Right renal pelvis (tissue), 4 donors: ENCODE data around the gene HS6ST1. TPM values are rescaled to one million over a fixed set of nuclear protein-coding genes. Genes with fewer than 3 reads are reported as not detected.

Source experiments
- DNase-seq, 4 donors: peaks; one replicate each; pipeline ENCODE4 v3.0.0-alpha.2; 2013; ENCODE audit warnings: low read depth in 4 of 4, low spot score in 3 of 4, missing footprints in 1 of 4
- polyA plus RNA-seq, 4 donors: library from polyadenylated mRNA; unstranded; fragments of 120-200 nt; gene quantifications; one replicate each; pipeline ENCODE4 v1.2.1, GENCODE V29; 2013; ENCODE audit not compliant: insufficient read length in 4 of 4

Gene HS6ST1
- polyA plus RNA-seq, 4 donors, result 86.5 to 111 (median 90.6) TPM

DNA sequence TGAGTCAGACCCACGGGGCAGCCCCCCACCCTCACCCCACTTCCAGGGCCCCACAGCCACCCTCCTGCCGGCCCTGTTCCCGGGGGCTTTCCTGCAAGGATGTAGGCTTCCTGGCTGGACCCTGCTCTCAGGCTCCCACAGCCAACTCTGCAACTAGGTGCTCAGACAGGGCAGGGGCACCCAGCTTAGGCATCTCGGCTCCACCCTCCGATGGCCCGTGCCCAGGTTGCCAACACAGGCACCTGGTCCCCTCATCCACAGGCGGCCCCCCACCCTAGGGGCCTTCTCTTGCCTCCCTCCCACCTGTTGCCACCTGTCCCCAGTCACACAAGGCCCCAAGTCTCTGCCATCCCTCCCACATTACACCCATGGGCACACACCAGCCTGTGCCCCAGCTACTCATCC, 34.6 kb downstream of the HS6ST1 start:
- no peak for DNase-seq

DNA sequence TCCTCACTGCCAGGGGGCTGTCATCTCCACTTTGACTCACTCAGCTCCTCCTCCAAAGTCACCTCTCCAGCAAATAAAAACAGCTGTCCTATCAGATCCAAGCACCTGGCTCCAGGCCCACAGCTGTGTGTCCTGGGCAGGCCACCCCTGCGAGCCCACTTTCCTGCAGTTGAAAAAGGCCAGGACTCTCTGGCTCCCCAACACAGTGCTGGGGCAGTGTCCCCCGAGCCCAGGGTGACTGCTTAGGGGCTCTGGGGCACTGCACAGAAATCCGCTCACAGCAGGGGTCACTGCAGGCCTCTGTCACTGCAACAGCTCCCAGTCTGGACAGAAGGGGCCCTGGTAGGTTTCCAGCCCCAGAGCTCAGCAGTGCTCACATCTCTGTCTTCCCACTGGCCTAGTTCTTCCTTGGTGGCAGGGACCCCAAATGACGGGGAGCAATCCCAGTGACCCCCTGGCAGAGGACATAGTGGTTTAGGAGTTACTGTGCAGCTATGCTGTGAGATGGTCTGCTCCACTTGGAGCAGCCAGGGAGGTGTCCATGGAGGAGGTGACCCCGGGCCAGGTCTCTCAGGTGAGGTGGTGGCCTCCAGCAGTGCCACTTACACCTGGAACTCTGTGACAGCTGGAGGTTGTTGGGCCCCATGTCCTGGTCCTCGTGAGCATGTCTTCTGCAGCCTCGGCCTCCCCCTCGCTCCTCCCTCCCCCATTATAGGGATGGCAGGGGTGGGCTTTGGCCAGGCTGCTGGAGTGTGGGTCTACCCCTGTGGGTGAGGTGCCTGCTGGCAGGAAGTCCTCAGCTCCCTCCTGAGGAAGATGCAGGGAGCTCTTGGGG, 35.5 kb downstream of the HS6ST1 start:
- DNase-seq, result no peak

- no peak for DNase-seq
Observed at GRCh38 chr2:128282246-128282975, 36.3 kb downstream of the HS6ST1 start.

DNA sequence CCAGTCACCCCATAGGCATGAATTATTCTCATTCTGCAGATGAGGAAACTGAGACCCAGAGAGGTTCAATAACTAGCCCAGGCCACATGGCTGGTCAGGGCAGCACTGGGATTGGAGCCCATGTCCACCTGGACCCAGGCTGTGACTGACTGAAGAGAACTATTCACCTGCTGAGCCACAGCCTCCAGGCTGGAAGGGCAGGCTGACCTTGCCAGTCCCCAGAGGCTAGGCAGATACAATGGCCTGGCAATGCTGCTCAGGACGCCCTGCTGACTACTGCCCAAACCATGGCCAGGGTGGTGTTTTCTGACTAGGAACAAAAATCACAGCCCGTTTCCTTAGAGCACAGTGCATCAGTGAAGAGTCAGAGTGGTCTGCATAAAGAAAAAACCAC, 36.8 kb downstream of the HS6ST1 start:
- no peak for DNase-seq

DNA sequence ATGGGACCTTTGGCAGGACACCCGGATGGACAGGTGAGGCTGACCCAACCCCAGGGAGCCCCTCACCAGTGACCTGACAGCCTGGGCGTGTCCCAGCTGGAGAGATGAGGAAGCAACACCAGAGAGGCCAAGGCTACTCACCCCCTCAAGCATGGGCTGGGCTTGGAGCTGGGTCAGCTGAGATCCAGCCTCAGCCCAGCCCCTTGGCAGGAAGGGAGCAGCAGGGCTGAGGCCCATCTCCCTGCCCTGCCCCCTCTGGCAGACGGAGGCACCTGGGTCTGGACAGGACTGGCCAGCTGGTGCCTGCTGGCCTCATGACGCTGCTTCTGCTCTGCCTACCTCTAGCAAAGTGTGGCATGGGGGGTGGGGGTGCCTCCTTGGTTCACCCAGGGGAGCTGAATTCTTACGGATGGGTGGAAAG, 37.8 kb downstream of the HS6ST1 start:
- no peak for DNase-seq

GRCh38 chr2:128280158-128280871, 38.4 kb downstream of the HS6ST1 start:
- no peak for DNase-seq

GRCh38 chr2:128279786-128280157, 38.9 kb downstream of the HS6ST1 start:
- no peak for DNase-seq

GRCh38 chr2:128279009-128279408, 39.7 kb downstream of the HS6ST1 start:
- no peak for DNase-seq

GRCh38 chr2:128277961-128278681, 40.5 kb downstream of the HS6ST1 start:
- no peak for DNase-seq

GRCh38 chr2:128276878-128277675, 41.6 kb downstream of the HS6ST1 start:
- DNase-seq, result no peak

DNA sequence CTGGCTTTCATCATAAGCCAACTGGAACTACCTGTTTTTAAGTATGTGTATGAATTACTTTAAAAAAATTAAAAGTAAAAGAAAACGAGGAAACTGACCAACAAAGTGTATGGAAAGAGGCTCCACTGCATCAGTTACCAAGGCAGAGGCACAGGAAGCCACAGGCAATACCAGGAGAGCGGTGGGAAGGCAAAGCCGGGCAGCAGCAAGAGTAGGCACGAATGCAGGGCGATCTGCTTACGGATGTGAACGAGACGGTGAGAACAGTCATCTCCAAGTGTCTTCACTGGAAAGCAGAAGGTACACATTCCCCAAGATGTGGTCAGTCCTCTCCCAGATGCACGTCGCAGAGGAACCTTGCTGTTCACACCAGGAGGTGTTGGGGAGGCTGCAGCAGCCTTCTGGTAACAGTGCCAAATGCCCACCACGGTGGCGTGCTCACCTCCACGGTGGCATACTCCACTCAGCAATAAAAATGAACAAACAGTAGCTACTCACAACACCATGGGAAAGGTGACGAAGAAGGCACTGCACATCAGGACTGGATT, 43.1 kb downstream of the HS6ST1 start:
- DNase-seq, result no peak

GRCh38 chr2:128274218-128274617, 44.5 kb downstream of the HS6ST1 start:
- DNase-seq, result no peak

DNA sequence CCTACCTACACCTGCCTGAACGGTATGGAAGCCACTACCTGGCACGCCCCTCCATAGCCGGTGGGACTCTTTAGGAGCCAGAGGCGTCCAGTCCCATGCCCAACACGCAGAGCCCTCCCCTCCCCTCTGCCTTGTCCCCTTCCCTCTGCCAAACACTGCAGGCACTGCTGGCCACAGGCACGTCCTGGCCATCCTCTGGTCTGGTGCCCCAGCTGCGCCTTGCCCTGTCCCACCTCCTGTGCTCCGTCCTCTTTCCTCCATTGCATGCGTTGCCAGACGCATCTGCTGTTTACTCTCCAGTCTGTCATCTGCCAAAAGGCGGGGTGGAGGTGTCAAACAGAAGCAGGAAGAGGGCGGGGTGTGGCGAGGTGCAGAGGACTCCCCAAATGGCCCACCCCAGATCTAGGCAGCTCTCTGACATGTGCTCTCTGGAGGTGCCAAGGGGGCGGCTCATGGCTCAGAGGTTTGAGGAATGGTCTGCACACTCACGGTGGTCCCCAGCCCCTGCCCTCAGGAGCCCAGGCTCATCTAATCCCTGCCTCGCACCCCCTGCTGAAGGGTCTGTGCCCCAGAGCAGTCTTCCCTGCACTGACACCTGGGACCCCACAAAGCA, 45.1 kb downstream of the HS6ST1 start:
- no peak for DNase-seq

- no peak for DNase-seq
Observed at GRCh38 chr2:128272601-128273468, 45.8 kb downstream of the HS6ST1 start.

DNA sequence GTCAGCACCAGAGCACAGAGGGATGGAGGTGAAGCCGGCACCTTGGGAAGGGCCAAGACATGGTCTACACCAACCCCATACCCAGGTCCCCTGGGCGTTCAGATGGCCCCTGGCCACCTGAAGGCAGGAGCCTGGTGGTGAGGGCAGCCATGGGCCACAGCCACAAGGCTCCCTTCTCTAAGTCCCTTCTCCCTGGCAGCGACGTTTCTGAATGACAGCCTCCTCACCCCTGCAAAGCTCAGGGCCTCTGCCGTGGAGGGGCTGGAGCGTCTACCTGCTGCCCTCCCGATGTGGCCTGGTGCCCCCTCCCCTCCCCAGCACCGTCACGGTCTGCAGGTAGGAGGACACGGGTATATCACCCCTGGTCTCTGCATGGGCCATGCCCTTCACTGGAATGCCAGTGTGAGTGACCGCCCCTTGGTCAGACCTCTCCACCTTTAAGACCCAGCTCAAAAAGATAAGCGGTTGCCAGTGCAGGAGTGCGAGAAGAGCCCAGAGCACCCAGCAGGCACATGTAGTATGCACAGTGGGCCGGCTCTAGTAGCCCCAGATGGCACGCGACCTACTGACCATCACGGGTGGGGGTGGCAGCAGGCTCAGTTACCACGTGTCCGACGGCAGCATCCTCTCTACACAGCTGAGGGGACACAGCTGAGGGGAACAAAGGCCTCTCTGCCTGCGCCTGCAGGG, 46.6 kb downstream of the HS6ST1 start:
- no peak for DNase-seq

DNA sequence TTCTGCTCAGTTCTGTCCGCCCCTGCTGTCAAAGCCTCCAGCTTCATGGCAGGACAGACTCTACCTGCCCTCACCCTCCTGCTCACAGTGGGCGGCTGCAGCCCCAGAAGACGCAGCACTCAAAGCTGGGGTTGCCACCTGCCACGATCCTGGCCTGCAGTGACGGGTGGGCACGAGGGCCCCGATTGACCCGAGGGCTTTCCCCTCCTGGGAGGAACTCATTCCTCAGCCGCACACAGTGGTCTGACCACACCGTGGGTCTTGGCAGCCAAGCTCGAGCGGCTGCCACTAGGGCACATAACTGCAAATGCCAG, 47.1 kb downstream of the HS6ST1 start:
- DNase-seq, result no peak

GRCh38 chr2:128270672-128271596, 47.7 kb downstream of the HS6ST1 start:
- no peak for DNase-seq
